Choroid plexus epithelial cell (primary cell): Measurements from ENCODE around the gene FOXN3.
"Not testable (repeated sequence)": the region's sequence is repeated elsewhere in the genome, so short reads cannot be mapped to it uniquely, and the experiment has no call there.

ENCODE experiments used
- DNase-seq: peaks from one replicate; pipeline ENCODE4 v3.0.0-alpha.2; 2010; ENCODE audit warnings: low read depth
- H3K4me3 ChIP-seq: 2 replicates; pipeline ENCODE4 v1.5.1; 2011; ENCODE audit warnings: low read depth, mild to moderate bottlenecking, control low read depth, low read length, moderate library complexity
- TF ChIP-seq, protein P1 (sequence below): conservative IDR thresholded peaks from 2 replicates; pipeline ENCODE4 v1.5.1; 2011; ENCODE audit warnings: low read depth, mild to moderate bottlenecking, control low read depth, inconsistent platforms, low read length, moderate library complexity

Gene FOXN3

DNA sequence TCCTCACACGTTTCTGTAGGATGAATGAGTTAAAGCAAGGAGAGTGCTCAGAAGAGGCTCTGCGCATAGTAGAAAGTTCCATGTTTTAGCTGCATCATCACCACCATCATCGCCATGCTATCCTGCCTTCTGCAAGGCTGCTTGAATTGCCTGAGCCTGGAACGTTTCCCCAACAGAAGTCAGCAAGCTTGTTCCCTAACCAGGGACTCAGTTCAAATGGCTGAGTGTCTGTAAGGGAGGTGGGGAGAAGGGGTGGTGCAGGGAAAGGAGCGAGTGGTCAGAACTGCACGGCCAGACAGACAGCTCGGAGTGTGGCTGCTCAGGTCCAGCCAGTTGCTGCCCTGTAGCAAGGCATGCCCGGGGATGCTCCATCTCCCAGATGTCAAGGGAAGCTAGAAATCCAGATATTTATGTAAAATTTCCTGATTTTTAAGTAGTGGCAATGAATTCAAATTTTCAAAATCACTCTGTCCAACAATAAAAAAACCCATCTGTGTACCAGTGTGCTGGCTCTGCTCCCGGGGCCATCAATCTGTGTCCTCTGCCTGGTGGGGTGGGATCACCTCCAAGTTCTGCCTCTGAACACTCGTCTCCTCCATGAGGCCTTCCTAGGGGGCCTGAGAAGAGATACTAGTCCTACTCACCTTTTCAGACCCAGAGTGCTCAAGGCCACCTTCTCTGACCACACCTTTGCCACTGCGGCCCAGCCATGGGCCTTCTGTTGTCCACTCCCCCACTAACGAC lies 162.7 kb downstream of the FOXN3 start:
- DNase-seq: no peak
- no peak overlapping the region for H3K4me3 ChIP-seq
- TF ChIP-seq, protein P1, sequence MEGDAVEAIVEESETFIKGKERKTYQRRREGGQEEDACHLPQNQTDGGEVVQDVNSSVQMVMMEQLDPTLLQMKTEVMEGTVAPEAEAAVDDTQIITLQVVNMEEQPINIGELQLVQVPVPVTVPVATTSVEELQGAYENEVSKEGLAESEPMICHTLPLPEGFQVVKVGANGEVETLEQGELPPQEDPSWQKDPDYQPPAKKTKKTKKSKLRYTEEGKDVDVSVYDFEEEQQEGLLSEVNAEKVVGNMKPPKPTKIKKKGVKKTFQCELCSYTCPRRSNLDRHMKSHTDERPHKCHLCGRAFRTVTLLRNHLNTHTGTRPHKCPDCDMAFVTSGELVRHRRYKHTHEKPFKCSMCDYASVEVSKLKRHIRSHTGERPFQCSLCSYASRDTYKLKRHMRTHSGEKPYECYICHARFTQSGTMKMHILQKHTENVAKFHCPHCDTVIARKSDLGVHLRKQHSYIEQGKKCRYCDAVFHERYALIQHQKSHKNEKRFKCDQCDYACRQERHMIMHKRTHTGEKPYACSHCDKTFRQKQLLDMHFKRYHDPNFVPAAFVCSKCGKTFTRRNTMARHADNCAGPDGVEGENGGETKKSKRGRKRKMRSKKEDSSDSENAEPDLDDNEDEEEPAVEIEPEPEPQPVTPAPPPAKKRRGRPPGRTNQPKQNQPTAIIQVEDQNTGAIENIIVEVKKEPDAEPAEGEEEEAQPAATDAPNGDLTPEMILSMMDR: no peak

DNA sequence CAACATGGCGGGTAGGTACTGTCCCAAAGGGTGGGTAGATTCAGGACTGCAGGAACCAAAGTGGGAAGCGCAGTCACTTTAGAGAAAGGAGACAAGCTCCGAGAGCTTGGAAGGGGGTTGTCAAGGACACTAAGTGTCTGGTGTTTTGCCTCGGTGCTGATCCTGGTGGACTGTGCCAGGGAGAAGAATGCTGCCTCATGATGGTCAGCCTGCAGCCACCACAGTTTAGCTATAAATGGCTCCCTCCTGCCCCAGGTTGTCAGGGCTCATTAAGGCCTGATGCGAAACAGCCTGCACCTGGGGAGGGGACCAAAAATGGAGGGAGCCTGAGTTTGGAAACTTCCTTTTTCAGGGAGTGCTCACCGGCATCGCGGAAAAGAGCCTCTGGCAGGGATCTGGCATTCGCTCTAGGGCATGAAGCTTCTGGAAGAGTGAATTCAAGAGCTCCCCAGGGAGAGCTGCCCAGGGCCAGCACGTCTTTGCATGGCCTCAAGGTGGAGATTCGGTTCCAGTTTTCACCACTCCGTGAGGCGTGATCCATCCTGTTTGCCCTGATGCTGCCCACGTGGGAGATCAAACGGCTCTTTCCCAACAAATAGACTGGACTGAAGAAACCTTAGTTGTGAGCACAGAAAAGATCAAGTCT lies 164.0 kb downstream of the FOXN3 start:
- DNase-seq: peak; percentile 46
- TF ChIP-seq, protein P1: peak; percentile 38
- no peak overlapping the region for H3K4me3 ChIP-seq

DNA sequence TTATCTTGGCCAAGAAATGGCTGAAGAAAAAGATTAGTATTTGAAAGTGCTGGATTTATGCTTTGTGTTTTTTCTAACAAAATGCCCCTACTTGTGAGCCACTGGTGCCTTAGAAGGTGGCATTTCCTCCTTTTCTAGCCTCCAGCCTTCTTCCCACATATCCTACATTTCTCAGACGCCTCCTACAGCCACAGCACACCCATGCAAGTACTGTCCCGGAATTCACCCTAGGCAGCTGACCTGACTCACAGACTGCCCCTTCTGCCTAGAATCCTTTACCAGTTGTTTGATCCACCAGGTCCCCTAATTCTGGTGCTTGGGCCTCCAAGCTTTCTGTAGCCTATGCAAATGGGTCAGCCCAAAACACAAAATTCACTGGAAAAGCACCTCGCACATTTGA lies 166.0 kb downstream of the FOXN3 start:
- H3K4me3 ChIP-seq: no peak overlapping the region
- DNase-seq: peak; percentile 39
- TF ChIP-seq, protein P1: no peak

DNA sequence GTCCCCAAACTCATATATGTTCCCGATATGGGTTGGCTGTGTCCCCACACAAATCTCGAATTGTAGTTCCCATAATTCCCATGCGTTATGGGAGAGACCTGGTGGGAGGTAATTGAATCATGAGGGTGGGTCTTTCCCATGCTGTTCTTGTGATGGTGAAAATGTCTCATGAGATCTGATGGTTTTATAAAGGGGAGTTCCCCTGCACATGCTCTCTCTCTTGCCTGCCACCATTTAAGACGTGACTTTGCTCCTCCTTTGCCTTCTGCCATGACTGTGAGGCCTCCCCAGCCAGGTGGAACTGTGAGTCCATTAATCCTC lies 166.4 kb downstream of the FOXN3 start:
- not testable (repeated sequence) for H3K4me3 ChIP-seq, DNase-seq

DNA sequence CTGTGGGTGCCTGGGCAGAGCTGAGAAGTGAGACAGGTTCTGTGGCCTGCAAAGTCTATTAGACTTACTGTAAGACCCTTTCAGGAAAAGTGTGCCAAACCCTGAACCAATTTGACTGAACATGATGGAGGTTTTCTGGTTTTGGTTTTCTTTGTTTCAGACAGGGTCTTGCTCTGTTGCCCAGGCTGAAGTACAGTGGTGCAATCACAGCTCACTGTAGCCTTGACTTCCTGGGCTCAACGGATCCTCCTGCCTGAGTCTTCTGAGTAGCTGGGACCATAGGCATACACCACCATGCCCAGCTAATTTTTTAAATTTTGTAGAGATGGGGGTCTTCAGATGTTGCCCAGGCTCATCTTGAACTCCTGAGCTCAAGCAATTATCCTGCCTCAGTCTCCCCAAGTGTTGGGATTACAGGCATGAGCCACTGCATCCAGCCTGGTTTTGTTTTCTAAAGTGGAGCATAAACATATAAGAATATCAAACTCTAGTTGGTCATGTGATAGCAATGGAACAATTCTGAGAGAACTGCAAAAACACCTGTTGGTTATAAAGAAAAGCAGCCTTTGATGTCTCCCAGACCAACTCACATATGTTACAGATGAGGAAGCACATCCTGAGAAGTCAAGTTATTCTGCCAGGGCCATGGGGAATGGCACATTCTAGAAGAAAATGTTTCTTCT lies 166.9 kb downstream of the FOXN3 start:
- no peak overlapping the region for H3K4me3 ChIP-seq
- TF ChIP-seq, protein P1: no peak
- DNase-seq: no peak

DNA sequence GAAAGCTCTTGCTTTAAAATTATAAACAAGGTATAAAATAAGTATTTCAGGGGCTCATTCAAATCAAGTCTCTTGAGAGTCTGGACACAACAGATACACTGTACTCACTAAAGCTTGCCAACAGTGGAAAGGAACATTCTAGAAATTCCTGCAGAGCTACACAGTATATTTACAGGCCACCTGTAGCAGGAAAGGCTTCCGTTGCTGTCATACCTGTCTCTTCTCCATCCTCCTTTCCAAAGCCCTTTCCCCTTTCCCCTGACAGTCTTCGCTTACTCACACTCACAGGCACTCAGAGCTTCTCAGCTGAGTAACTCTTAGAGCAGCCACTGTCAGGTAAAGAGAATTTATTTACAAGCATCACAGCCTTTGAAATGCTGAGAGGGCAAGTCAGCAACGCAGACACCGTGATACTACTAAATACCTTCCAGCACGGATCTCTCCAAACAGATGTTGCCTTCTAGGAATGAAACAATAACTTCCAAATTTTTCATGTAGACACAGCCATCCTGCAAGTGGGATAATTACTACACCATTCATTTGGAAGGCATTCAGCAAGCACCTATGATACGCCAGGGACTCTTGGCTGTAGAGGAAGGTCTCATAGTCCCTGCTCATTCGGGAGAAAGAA lies 167.9 kb downstream of the FOXN3 start:
- TF ChIP-seq, protein P1: no peak
- no peak overlapping the region for H3K4me3 ChIP-seq
- DNase-seq: peak; percentile 10

DNA sequence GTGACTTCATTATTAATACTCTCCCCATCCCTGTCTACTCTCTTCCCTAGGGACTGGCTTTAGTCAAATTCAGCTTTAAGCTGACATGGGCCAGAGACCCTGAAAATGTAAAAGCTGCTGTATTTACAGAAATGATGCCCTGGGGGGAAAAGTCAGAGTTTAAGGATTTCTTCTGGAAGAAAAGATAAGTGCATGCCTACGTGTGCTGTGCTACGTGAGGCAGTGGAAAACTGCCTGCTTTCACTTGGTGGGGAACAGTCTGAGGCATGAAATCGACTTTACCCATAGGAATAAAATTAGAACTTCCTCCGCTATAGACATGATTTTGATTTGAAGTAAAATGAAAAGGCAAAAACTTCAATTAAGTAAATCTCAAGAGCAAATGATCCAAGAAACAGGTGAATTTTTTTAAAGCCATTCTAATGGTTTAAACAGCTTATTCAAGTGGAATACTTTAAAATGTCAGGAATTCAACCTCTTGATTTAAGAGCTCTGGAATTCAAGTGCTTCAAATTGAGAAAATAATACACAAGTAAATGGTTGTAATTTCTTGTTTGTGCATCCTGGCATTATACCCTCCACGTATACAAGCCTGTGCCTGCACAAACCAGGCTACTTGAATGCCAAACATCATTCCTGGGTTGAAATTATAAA lies 168.5 kb downstream of the FOXN3 start:
- TF ChIP-seq, protein P1: no peak
- no peak overlapping the region for H3K4me3 ChIP-seq
- no peak for DNase-seq
